HG03342 (cell line): ENCODE measurements around the gene SURF2.

Experiments used
- ATAC-seq: cut with Tn5 transposase; IDR thresholded peaks from one replicate; pipeline ENCODE4 v1.9.1; 2021; ENCODE audit warnings: mild to moderate bottlenecking, moderate library complexity; ENCODE audit not compliant: unreplicated experiment

Gene SURF2

GRCh38 chr9:133353548-133353947, 2.8 kb upstream of the SURF2 start:
- ATAC-seq: no peak

- ATAC-seq: no peak
Measured at GRCh38 chr9:133354766-133355165, 1.6 kb upstream of the SURF2 start.

GRCh38 chr9:133355881-133356357, 431 bp upstream of the SURF2 start:
- peak; percentile 27 for ATAC-seq

GRCh38 chr9:133357656-133358055, 1.3 kb downstream of the SURF2 start:
- no peak for ATAC-seq

- ATAC-seq: no peak
Measured at GRCh38 chr9:133359399-133360175, 3.2 kb downstream of the SURF2 start.

- ATAC-seq: no peak
Measured at GRCh38 chr9:133360400-133361393, 4.3 kb downstream of the SURF2 start.

GRCh38 chr9:133361507-133362092, 5.2 kb downstream of the SURF2 start:
- ATAC-seq: no peak

GRCh38 chr9:133362359-133363044, 6.2 kb downstream of the SURF2 start:
- no peak for ATAC-seq

GRCh38 chr9:133366435-133366834, 10.1 kb downstream of the SURF2 start:
- ATAC-seq: no peak

GRCh38 chr9:133367221-133367620, 10.9 kb downstream of the SURF2 start:
- ATAC-seq: no peak

GRCh38 chr9:133367778-133368177, 11.4 kb downstream of the SURF2 start:
- ATAC-seq: no peak

GRCh38 chr9:133368249-133368881, 12.0 kb downstream of the SURF2 start:
- no peak for ATAC-seq

GRCh38 chr9:133369422-133369821, 13.1 kb downstream of the SURF2 start:
- no peak for ATAC-seq

GRCh38 chr9:133369933-133370332, 13.6 kb downstream of the SURF2 start:
- no peak for ATAC-seq

GRCh38 chr9:133370685-133371084, 14.3 kb downstream of the SURF2 start:
- no peak for ATAC-seq

- no peak for ATAC-seq
Measured at GRCh38 chr9:133371261-133371711, 14.9 kb downstream of the SURF2 start.

- ATAC-seq: no peak
Measured at GRCh38 chr9:133372144-133372543, 15.8 kb downstream of the SURF2 start.

- no peak for ATAC-seq
Measured at GRCh38 chr9:133374612-133375115, 18.3 kb downstream of the SURF2 start.

- ATAC-seq: peak; percentile 18
Measured at GRCh38 chr9:133375116-133375723, 18.9 kb downstream of the SURF2 start.
